Activated T-helper 1 cell treated with anti-CD3 and anti-CD28 coated beads, Interleukin-12 subunit alpha, Interleukin-12 subunit beta, Interleukin-2, Interleukin-4 antibody, amounts not matched to agents 30 ng/mL and 10 ng/mL and 1 ng/mL, durations not matched to agents 14 hours and 24 hours and 36 hours (primary cell): ENCODE data around the gene AMOT. TPM values are rescaled to one million over a fixed set of nuclear protein-coding genes. Genes with fewer than 3 reads are reported as not detected.

Experiments
- DNase-seq: peaks from one replicate; pipeline ENCODE4 v3.0.0; 2021; ENCODE audit warnings: low spot score
- H3K27ac Mint-ChIP-seq: one replicate; pipeline ENCODE4 v1.8.0; 2021; ENCODE audit warnings: mild to moderate bottlenecking, mixed read lengths
- H3K27me3 Mint-ChIP-seq: one replicate; pipeline ENCODE4 v1.8.0; 2022; ENCODE audit warnings: mild to moderate bottlenecking, moderate library complexity, mixed read lengths; ENCODE audit not compliant: insufficient read depth
- H3K36me3 Mint-ChIP-seq: one replicate; pipeline ENCODE4 v1.8.0; 2021; ENCODE audit warnings: low read depth, mixed read lengths
- H3K4me1 Mint-ChIP-seq: one replicate; pipeline ENCODE4 v1.8.0; 2021; ENCODE audit warnings: low read depth, mixed read lengths
- H3K4me3 Mint-ChIP-seq: one replicate; pipeline ENCODE4 v1.8.0; 2021; ENCODE audit warnings: mild to moderate bottlenecking, moderate library complexity, mixed read lengths
- H3K9me3 Mint-ChIP-seq: one replicate; pipeline ENCODE4 v1.8.0; 2021; ENCODE audit warnings: mixed read lengths
- intact Hi-C: fragments of 100-400 bp; cut with micrococcal nuclease; formaldehyde crosslinking; loops from one replicate; pipeline ENCODE4 v1.15.1; 2024
- total RNA-seq: library from RNA; stranded (reverse); gene quantifications from 2 replicates; pipeline ENCODE4 v1.2.3, GENCODE V29; 2022

The AMOT gene
- total RNA-seq, 1 donor from 2014 or later, result 1.3 TPM

- Mint-ChIP-seq H3K9me3 (no peaks in the 10 kb centered on the region), H3K4me1 (no peaks in the 10 kb centered on the region), H3K4me3 (no peak overlapping the region), H3K27me3 (peaks cover 8% of the 10 kb centered on the region), H3K36me3 (no peaks in the 10 kb centered on the region), H3K27ac (no peak overlapping the region)
- intact Hi-C loops, result loop anchor here (5.0 kb wide), 1 partner anchor 114 kb away; no protein-coding TSS in a partner anchor
- DNase-seq, result no peak
These were observed 102.1 kb downstream of the AMOT start for GRCh38 chrX:112738347-112739033.

- Mint-ChIP-seq H3K4me1 (no peaks in the 10 kb centered on the region), H3K27me3 (peaks cover 6% of the 10 kb centered on the region)
- intact Hi-C loops, result loop anchor here (5.0 kb wide), 1 partner anchor 116 kb away; no protein-coding TSS in a partner anchor
These were observed 104.3 kb downstream of the AMOT start for GRCh38 chrX:112736310-112736709.

GRCh38 chrX:112735147-112735546 lies 105.5 kb downstream of the AMOT start:
- H3K27me3 Mint-ChIP-seq, result peaks cover 6% of the 10 kb centered on the region
- no peak overlapping the region for H3K4me3 Mint-ChIP-seq
- H3K4me1 Mint-ChIP-seq, result no peaks in the 10 kb centered on the region
- intact Hi-C loops, result loop anchor here (5.0 kb wide), 1 partner anchor 117 kb away; no protein-coding TSS in a partner anchor
- H3K36me3 Mint-ChIP-seq, result no peaks in the 10 kb centered on the region
- no peaks in the 10 kb centered on the region for H3K9me3 Mint-ChIP-seq
- DNase-seq, result no peak
- no peak overlapping the region for H3K27ac Mint-ChIP-seq

More at GRCh38 chrX:112736310-112736709, 104.3 kb downstream of the AMOT start:
- Mint-ChIP-seq H3K4me3 (no peak overlapping the region), H3K36me3 (no peaks in the 10 kb centered on the region), H3K27ac (no peak overlapping the region), H3K9me3 (no peaks in the 10 kb centered on the region)
- no peak for DNase-seq

GRCh38 chrX:112734290-112734689 lies 106.3 kb downstream of the AMOT start:
- Mint-ChIP-seq H3K27me3 (peaks cover 8% of the 10 kb centered on the region), H3K27ac (no peak overlapping the region), H3K36me3 (no peaks in the 10 kb centered on the region), H3K4me3 (no peak overlapping the region), H3K9me3 (no peaks in the 10 kb centered on the region), H3K4me1 (no peaks in the 10 kb centered on the region)
- DNase-seq, result no peak
- intact Hi-C loops, result loop anchor here (5.0 kb wide), 1 partner anchor 52 kb away; no protein-coding TSS in a partner anchor

- no peak for DNase-seq
- H3K36me3 Mint-ChIP-seq, result no peaks in the 10 kb centered on the region
- no peak overlapping the region for H3K27ac Mint-ChIP-seq
- no peak overlapping the region for H3K4me3 Mint-ChIP-seq
- H3K9me3 Mint-ChIP-seq, result no peaks in the 10 kb centered on the region
- no peaks in the 10 kb centered on the region for H3K4me1 Mint-ChIP-seq
- H3K27me3 Mint-ChIP-seq, result peaks cover 7% of the 10 kb centered on the region
- intact Hi-C loops, result loop anchor here (5.0 kb wide), 1 partner anchor 49 kb away; no protein-coding TSS in a partner anchor
These were observed 108.8 kb downstream of the AMOT start for GRCh38 chrX:112731793-112732192.

Other genes with a start within 250 kb of the AMOT start
- not detected in 2 replicates for gene LHFPL1, start 160.9 kb downstream of the AMOT start, total RNA-seq